C4-2B (cell line): ENCODE results near the gene ENPP7.

Experiments
- H3K27ac ChIP-seq: fragments of 450-650 bp; 2 replicates; pipeline ENCODE4 v1.5.1; 2017
- CTCF ChIP-seq: fragments of 450-650 bp; conservative IDR thresholded peaks from 2 replicates; pipeline ENCODE4 v1.5.1; 2017; ENCODE audit warnings: mild to moderate bottlenecking
- ZFX ChIP-seq: fragments of 450-650 bp; IDR thresholded peaks from 2 replicates; pipeline ENCODE4 v1.6.1; 2017

ENPP7 gene

GRCh38 chr17:79737046-79737921 is 6.5 kb downstream of the ENPP7 start:
- no peak for TF ChIP-seq ZFX
- TF ChIP-seq CTCF: no peak

GRCh38 chr17:79737922-79738578 is 7.3 kb downstream of the ENPP7 start:
- TF ChIP-seq ZFX: no peak
- TF ChIP-seq CTCF: no peak
- peak overlapping the region; percentile 39; the same call in 1 of the 2 replicates for H3K27ac ChIP-seq

More at GRCh38 chr17:79737046-79737921, 6.5 kb downstream of the ENPP7 start:
- H3K27ac ChIP-seq: no peak overlapping the region

GRCh38 chr17:79738643-79739042 is 7.9 kb downstream of the ENPP7 start:
- TF ChIP-seq ZFX (no peak), CTCF (no peak)
- H3K27ac ChIP-seq: peak overlapping the region; percentile 39

- peak overlapping the region; percentile 39 for H3K27ac ChIP-seq
Measured at GRCh38 chr17:79739148-79740062, 8.7 kb downstream of the ENPP7 start.

GRCh38 chr17:79740413-79740812 is 9.7 kb downstream of the ENPP7 start:
- no peak for TF ChIP-seq CTCF
- no peak for TF ChIP-seq ZFX
- no peak overlapping the region for H3K27ac ChIP-seq

More at GRCh38 chr17:79739148-79740062, 8.7 kb downstream of the ENPP7 start:
- TF ChIP-seq CTCF (no peak), ZFX (no peak)

- TF ChIP-seq CTCF (no peak), ZFX (no peak)
- no peak overlapping the region; the same call in 1 of the 2 replicates for H3K27ac ChIP-seq
Measured at GRCh38 chr17:79741401-79741750, 10.6 kb downstream of the ENPP7 start.
